ENCODE data around the gene PCDHGA5.
"Not testable (repeated sequence)": the region's sequence is repeated elsewhere in the genome, so short reads cannot be mapped to it uniquely, and the experiment has no call there.

PCDHGA5 gene

GRCh38 chr5:141363952-141364660 lies at the start of gene PCDHGA5:
Gene PCDHGA5, plus strand, starts transcription at chr5:141364162. Its CDS starts 169 bp downstream, at chr5:141364331.
- DNase-seq, result no peak

GRCh38 chr5:141316963-141317362 lies 47.0 kb upstream of the PCDHGA5 start:
- DNase-seq, result not testable (repeated sequence)

- DNase-seq, result no peak
Observed at GRCh38 chr5:141319202-141319601, 44.8 kb upstream of the PCDHGA5 start.

GRCh38 chr5:141319699-141320098 lies 44.3 kb upstream of the PCDHGA5 start:
- no peak for DNase-seq

GRCh38 chr5:141320225-141321169 lies 43.5 kb upstream of the PCDHGA5 start, which contains the start of gene TAF7:
Gene TAF7, minus strand, starts transcription at chr5:141320784. Its CDS starts 740 bp downstream, at chr5:141320044.
- DNase-seq, result peak; percentile 93

- no peak for DNase-seq
Observed at GRCh38 chr5:141322261-141322660, 41.7 kb upstream of the PCDHGA5 start.

- peak; percentile 70 for DNase-seq
Observed at GRCh38 chr5:141326088-141326854, 37.7 kb upstream of the PCDHGA5 start.

- DNase-seq, result no peak
Observed at GRCh38 chr5:141328231-141328630, 35.7 kb upstream of the PCDHGA5 start.

- DNase-seq, result peak; percentile 25
Observed at GRCh38 chr5:141330299-141331080, 33.5 kb upstream of the PCDHGA5 start, which contains the start of gene PCDHGA1. Gene PCDHGA1, plus strand, starts transcription at chr5:141330514.

GRCh38 chr5:141332571-141332970 lies 31.4 kb upstream of the PCDHGA5 start:
- DNase-seq, result not testable (repeated sequence)

GRCh38 chr5:141338538-141339306 lies 25.2 kb upstream of the PCDHGA5 start, which contains the start of gene PCDHGA2:
Gene PCDHGA2, plus strand, starts transcription at chr5:141338760.
- no peak for DNase-seq

- DNase-seq, result not testable (repeated sequence)
Observed at GRCh38 chr5:141340781-141341354, 23.1 kb upstream of the PCDHGA5 start.

GRCh38 chr5:141342773-141343172 lies 21.2 kb upstream of the PCDHGA5 start:
- no peak for DNase-seq

GRCh38 chr5:141343242-141343952 lies 20.6 kb upstream of the PCDHGA5 start, which contains the start of gene PCDHGA3:
Gene PCDHGA3, plus strand, starts transcription at chr5:141343829. Its CDS starts 205 bp downstream, at chr5:141344034.
- no peak for DNase-seq

GRCh38 chr5:141343953-141344463 lies 20.0 kb upstream of the PCDHGA5 start:
- DNase-seq, result no peak

GRCh38 chr5:141345327-141345726 lies 18.6 kb upstream of the PCDHGA5 start:
- no peak for DNase-seq

- DNase-seq, result not testable (repeated sequence)
Observed at GRCh38 chr5:141346017-141346416, 17.9 kb upstream of the PCDHGA5 start.

- DNase-seq, result peak; percentile 26
Observed at GRCh38 chr5:141349917-141350619, 13.9 kb upstream of the PCDHGA5 start, which contains the start of gene PCDHGB1. Gene PCDHGB1, plus strand, starts transcription at chr5:141350099. Its CDS starts 162 bp downstream, at chr5:141350261.

- DNase-seq, result no peak
Observed at GRCh38 chr5:141351591-141351990, 12.4 kb upstream of the PCDHGA5 start.
